Caco-2 (cell line): ENCODE results near the gene C1QTNF8. TPM values are rescaled to one million over a fixed set of nuclear protein-coding genes. Genes with fewer than 3 reads are reported as not detected.

Source experiments
- BruUV-seq: library from RNA; stranded (reverse); fragments of 400-500 nt; replicated peaks from 2 replicates; lab custom pipeline; 2021; lab: Mats Ljungman, UMichigan
- CTCF ChIA-PET: fragments of 300-600 bp; sonication (Branson Sonifier 250); formaldehyde crosslinking; loops from one replicate; lab custom pipeline; 2022; ENCODE audit warnings: antibody characterized with exemption; lab: Charles Lee
- POLR2A ChIA-PET: fragments of 300-600 bp; sonication (Branson Sonifier 250); formaldehyde crosslinking; loops from one replicate; lab custom pipeline; 2022; ENCODE audit warnings: antibody characterized with exemption; lab: Charles Lee
- DNase-seq, 2 experiments: peaks; one replicate each; pipeline versions ENCODE4 v3.0.0 to v3.0.0-alpha.2; 2020 to 2022
- H3K27me3 ChIP-seq: replicated peaks from 2 replicates; pipeline ENCODE4 v1.6.0; 2011; ENCODE audit warnings: low read length; ENCODE audit not compliant: control insufficient read depth, insufficient read depth
- H3K36me3 ChIP-seq: 2 replicates; pipeline ENCODE4 v1.5.1; 2011; ENCODE audit warnings: low read length; ENCODE audit not compliant: control insufficient read depth, insufficient read depth
- H3K4me1 ChIP-seq: fragments of 250-450 bp; sonication (Bioruptor Pico); 2 replicates; pipeline ENCODE4 v1.5.1; 2020; ENCODE audit warnings: mild to moderate bottlenecking
- H3K4me3 ChIP-seq: 2 replicates; pipeline ENCODE4 v1.5.1; 2011; ENCODE audit warnings: low read depth, mild to moderate bottlenecking, control low read depth, low read length
- H3K9me3 ChIP-seq: fragments of 250-450 bp; sonication (Bioruptor Pico); 2 replicates; pipeline ENCODE4 v1.5.1; 2020; ENCODE audit warnings: mild to moderate bottlenecking, moderate library complexity
- H3K27ac Mint-ChIP-seq: one replicate; pipeline ENCODE4 v1.8.0; 2022; ENCODE audit warnings: mixed read lengths; ENCODE audit not compliant: unreplicated experiment
- H3K27me3 Mint-ChIP-seq: one replicate; pipeline ENCODE4 v1.8.0; 2022; ENCODE audit warnings: mixed read lengths; ENCODE audit not compliant: insufficient read depth, unreplicated experiment
- H3K36me3 Mint-ChIP-seq: one replicate; pipeline ENCODE4 v1.8.0; 2022; ENCODE audit warnings: mild to moderate bottlenecking, mixed read lengths; ENCODE audit not compliant: insufficient read depth, unreplicated experiment
- H3K4me1 Mint-ChIP-seq: one replicate; pipeline ENCODE4 v1.8.0; 2022; ENCODE audit warnings: low read depth, mixed read lengths; ENCODE audit not compliant: unreplicated experiment
- H3K4me3 Mint-ChIP-seq: one replicate; pipeline ENCODE4 v1.8.0; 2022; ENCODE audit warnings: mild to moderate bottlenecking, moderate library complexity, mixed read lengths; ENCODE audit not compliant: unreplicated experiment
- H3K9me3 Mint-ChIP-seq: one replicate; pipeline ENCODE4 v1.8.0; 2022; ENCODE audit warnings: mixed read lengths; ENCODE audit not compliant: unreplicated experiment
- intact Hi-C: fragments of 100-400 bp; cut with micrococcal nuclease; formaldehyde crosslinking; loops from one replicate; pipeline ENCODE4 v1.10.0; 2022; ENCODE audit not compliant: unreplicated experiment
- total RNA-seq: library from RNA; stranded (reverse); gene quantifications from 2 replicates; pipeline ENCODE4 v1.2.3, GENCODE V29; 2022
- TF ChIP-seq, protein P1 (sequence below), 2 experiments: fragments of 200-600 bp in 1 of 2; IDR thresholded peaks; 1 replicate in 1 of 2; 2 replicates in 1 of 2; pipeline versions ENCODE4 v1.5.1 to v1.8.0; 2011 to 2022; ENCODE audit warnings: antibody characterized with exemption in 1 of 2, control low read depth in 1 of 2, inconsistent platforms in 1 of 2, low read depth in 1 of 2, low read length in 1 of 2, mild to moderate bottlenecking in 1 of 2, moderate library complexity in 1 of 2; ENCODE audit not compliant: insufficient read depth in 1 of 2, severe bottlenecking in 1 of 2, unreplicated experiment in 1 of 2

The C1QTNF8 gene
- total RNA-seq, 1 experiment from 2014 or later: not detected

GRCh38 chr16:1108299-1109252 lies 12.5 kb upstream of the C1QTNF8 start:
- H3K4me1 ChIP-seq: peaks cover under 1% of the 10 kb centered on the region; the same call in 1 of the 2 replicates
- H3K36me3 ChIP-seq: no peaks in the 10 kb centered on the region
- CTCF ChIA-PET: no interaction called here
- no peak overlapping the region for H3K4me3 ChIP-seq
- BruUV-seq: no TSS peak
- POLR2A ChIA-PET: no interaction called here
- TF ChIP-seq, protein P1, sequence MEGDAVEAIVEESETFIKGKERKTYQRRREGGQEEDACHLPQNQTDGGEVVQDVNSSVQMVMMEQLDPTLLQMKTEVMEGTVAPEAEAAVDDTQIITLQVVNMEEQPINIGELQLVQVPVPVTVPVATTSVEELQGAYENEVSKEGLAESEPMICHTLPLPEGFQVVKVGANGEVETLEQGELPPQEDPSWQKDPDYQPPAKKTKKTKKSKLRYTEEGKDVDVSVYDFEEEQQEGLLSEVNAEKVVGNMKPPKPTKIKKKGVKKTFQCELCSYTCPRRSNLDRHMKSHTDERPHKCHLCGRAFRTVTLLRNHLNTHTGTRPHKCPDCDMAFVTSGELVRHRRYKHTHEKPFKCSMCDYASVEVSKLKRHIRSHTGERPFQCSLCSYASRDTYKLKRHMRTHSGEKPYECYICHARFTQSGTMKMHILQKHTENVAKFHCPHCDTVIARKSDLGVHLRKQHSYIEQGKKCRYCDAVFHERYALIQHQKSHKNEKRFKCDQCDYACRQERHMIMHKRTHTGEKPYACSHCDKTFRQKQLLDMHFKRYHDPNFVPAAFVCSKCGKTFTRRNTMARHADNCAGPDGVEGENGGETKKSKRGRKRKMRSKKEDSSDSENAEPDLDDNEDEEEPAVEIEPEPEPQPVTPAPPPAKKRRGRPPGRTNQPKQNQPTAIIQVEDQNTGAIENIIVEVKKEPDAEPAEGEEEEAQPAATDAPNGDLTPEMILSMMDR (IDR thresholded peaks at IDR 0.05; ENCODE audit: insufficient read depth in 1 of 2, low read depth in 1 of 2, low read length in 1 of 2, severe bottlenecking in 1 of 2, unreplicated experiment in 1 of 2): no peak
- H3K27me3 ChIP-seq: no peaks in the 10 kb centered on the region; the same call in 1 of the 2 replicates
- intact Hi-C loops: no loop called here
- Mint-ChIP-seq H3K4me1 (no peaks in the 10 kb centered on the region), H3K36me3 (no peaks in the 10 kb centered on the region), H3K9me3 (no peaks in the 10 kb centered on the region), H3K4me3 (no peak overlapping the region), H3K27ac (no peak overlapping the region), H3K27me3 (peaks cover 6% of the 10 kb centered on the region)
- no peaks in the 10 kb centered on the region for H3K9me3 ChIP-seq
- DNase-seq: no peak

GRCh38 chr16:1107731-1108130 lies 11.7 kb upstream of the C1QTNF8 start:
- H3K27me3 ChIP-seq: no peaks in the 10 kb centered on the region; the same call in 1 of the 2 replicates
- Mint-ChIP-seq H3K4me1 (no peaks in the 10 kb centered on the region), H3K9me3 (no peaks in the 10 kb centered on the region), H3K27me3 (peaks cover 6% of the 10 kb centered on the region), H3K27ac (no peak overlapping the region), H3K4me3 (no peak overlapping the region), H3K36me3 (no peaks in the 10 kb centered on the region)
- H3K4me1 ChIP-seq: peaks cover 7% of the 10 kb centered on the region
- H3K4me3 ChIP-seq: no peak overlapping the region
- CTCF ChIA-PET: no interaction called here
- POLR2A ChIA-PET: no interaction called here
- no peak for DNase-seq
- BruUV-seq: no TSS peak
- TF ChIP-seq, protein P1 (IDR thresholded peaks at IDR 0.05; ENCODE audit: insufficient read depth in 1 of 2, low read depth in 1 of 2, low read length in 1 of 2, severe bottlenecking in 1 of 2, unreplicated experiment in 1 of 2): no peak
- H3K36me3 ChIP-seq: no peaks in the 10 kb centered on the region
- no peaks in the 10 kb centered on the region for H3K9me3 ChIP-seq
- intact Hi-C loops: no loop called here

- no peak for DNase-seq
- Histone ChIP-seq H3K4me3 (no peak overlapping the region), H3K9me3 (no peaks in the 10 kb centered on the region), H3K36me3 (no peaks in the 10 kb centered on the region), H3K27me3 (no peaks in the 10 kb centered on the region; the same call in 1 of the 2 replicates), H3K4me1 (peaks cover 7% of the 10 kb centered on the region)
- intact Hi-C loops: no loop called here
- BruUV-seq: no TSS peak
- Mint-ChIP-seq H3K4me1 (no peaks in the 10 kb centered on the region), H3K4me3 (no peak overlapping the region), H3K36me3 (no peaks in the 10 kb centered on the region), H3K27ac (no peak overlapping the region), H3K9me3 (no peaks in the 10 kb centered on the region), H3K27me3 (peaks cover 6% of the 10 kb centered on the region)
- ChIA-PET POLR2A (no interaction called here), CTCF (no interaction called here)
- TF ChIP-seq, protein P1 (IDR thresholded peaks at IDR 0.05; ENCODE audit: insufficient read depth in 1 of 2, low read depth in 1 of 2, low read length in 1 of 2, severe bottlenecking in 1 of 2, unreplicated experiment in 1 of 2): no peak
Measured at GRCh38 chr16:1107141-1107540, 11.1 kb upstream of the C1QTNF8 start.
